ENCODE results near the gene ESPN.

- TF ChIP-seq CTCF (IDR thresholded peaks at IDR 0.05) = no peak
- no peak for TF ChIP-seq EP300 (IDR thresholded peaks at IDR 0.05)
- TF ChIP-seq POLR2A (IDR thresholded peaks at IDR 0.05) = no peak
Observed at GRCh38 chr1:6397844-6398441, 26.6 kb upstream of the ESPN start.

All from sigmoid colon (tissue), 4 donors.